OCI-LY3 (cell line): ENCODE data around the gene ARID2.

Experiments used
- H2AFZ ChIP-seq: fragments of 200-600, 300-600 bp; shearing (Covaris generic); 2 replicates; pipeline ENCODE4 v1.6.0; 2014; ENCODE audit warnings: antibody characterized with exemption, low read depth, low read length
- H3K27ac ChIP-seq: fragments of 200-600, 300-600 bp; sonication (generic); 2 replicates; pipeline ENCODE4 v1.5.1; 2014; ENCODE audit warnings: mild to moderate bottlenecking, low read length, moderate library complexity, mixed read lengths
- H3K27me3 ChIP-seq: fragments of 200-600, 300-600 bp; sonication (generic); 2 replicates; pipeline ENCODE4 v1.6.1; 2014; ENCODE audit warnings: low read depth, low read length, mixed read lengths
- H3K36me3 ChIP-seq: fragments of 200-600, 300-600 bp; sonication (generic); replicated peaks from 2 replicates; pipeline ENCODE3; 2014; ENCODE audit warnings: low read depth, low read length, mixed read lengths
- H3K4me1 ChIP-seq: fragments of 300-600, 200-600 bp; sonication (generic); 2 replicates; pipeline ENCODE4 v1.6.1; 2014; ENCODE audit warnings: low read length, mixed read lengths
- H3K4me2 ChIP-seq: fragments of 200-600, 300-600 bp; sonication (generic); 2 replicates; pipeline ENCODE4 v1.6.1; 2014; ENCODE audit warnings: low read length, mixed read lengths
- H3K4me3 ChIP-seq: fragments of 300-600, 200-600 bp; sonication (generic); 2 replicates; pipeline ENCODE4 v1.5.1; 2014; ENCODE audit warnings: antibody characterized with exemption, mild to moderate bottlenecking, low read length, moderate library complexity
- H3K79me2 ChIP-seq: fragments of 300-600, 200-600 bp; shearing (Covaris generic); 2 replicates; pipeline ENCODE4 v1.6.1; 2014; ENCODE audit warnings: mild to moderate bottlenecking, low read length, mixed read lengths
- H3K9ac ChIP-seq: fragments of 300-600, 200-600 bp; shearing (Covaris generic); 2 replicates; pipeline ENCODE4 v1.6.0; 2014; ENCODE audit warnings: mild to moderate bottlenecking, low read length, moderate library complexity
- H3K9me3 ChIP-seq: fragments of 200-600, 300-600 bp; shearing (Covaris generic); 2 replicates; pipeline ENCODE4 v1.6.1; 2014; ENCODE audit warnings: low read length, mixed read lengths; ENCODE audit not compliant: insufficient read depth
- H4K20me1 ChIP-seq: fragments of 200-600, 300-600 bp; sonication (generic); 2 replicates; pipeline ENCODE4 v1.6.1; 2016; ENCODE audit warnings: low read length, mixed read lengths; ENCODE audit not compliant: insufficient read depth
- CTCF ChIP-seq: fragments of 200-600, 300-600 bp; sonication (generic); IDR thresholded peaks from 2 replicates; pipeline ENCODE4 v1.5.1; 2014; ENCODE audit warnings: antibody characterized with exemption, low read length, low read depth
- EZH2phosphoT487 ChIP-seq: fragments of 200-600 bp; shearing (Covaris generic); IDR thresholded peaks from 2 replicates; pipeline ENCODE4 v1.6.1; 2018; ENCODE audit warnings: antibody characterized with exemption, mixed run types, low read depth

Gene ARID2

GRCh38 chr12:45708901-45709300 lies 20.6 kb upstream of the ARID2 start:
- no peaks in the 10 kb centered on the region for H3K9me3 ChIP-seq
- no peaks in the 10 kb centered on the region for H3K79me2 ChIP-seq
- H2AFZ ChIP-seq = no peak overlapping the region
- 0 out of 2 replicates have a peak, but pooled peaks cover 9% of the 10 kb centered on the region for H3K27me3 ChIP-seq
- H3K4me1 ChIP-seq = peaks cover 20% of the 10 kb centered on the region
- no peaks in the 10 kb centered on the region for H3K36me3 ChIP-seq
- H3K4me3 ChIP-seq = no peak overlapping the region
- TF ChIP-seq EZH2phosphoT487 (no peak), CTCF (no peak)
- no peaks in the 10 kb centered on the region for H4K20me1 ChIP-seq
- H3K27ac ChIP-seq = no peak overlapping the region
- no peak overlapping the region for H3K9ac ChIP-seq
- H3K4me2 ChIP-seq = no peak overlapping the region

GRCh38 chr12:45712319-45712718 lies 17.2 kb upstream of the ARID2 start:
- Histone ChIP-seq H3K36me3 (no peaks in the 10 kb centered on the region), H3K4me1 (peaks cover 18% of the 10 kb centered on the region), H3K4me3 (no peak overlapping the region), H4K20me1 (no peaks in the 10 kb centered on the region), H3K9me3 (no peaks in the 10 kb centered on the region), H3K79me2 (no peaks in the 10 kb centered on the region), H3K27ac (no peak overlapping the region), H2AFZ (no peak overlapping the region), H3K9ac (no peak overlapping the region), H3K27me3 (0 out of 2 replicates have a peak, but pooled peaks cover 15% of the 10 kb centered on the region), H3K4me2 (no peak overlapping the region)
- no peak for TF ChIP-seq EZH2phosphoT487
- no peak for TF ChIP-seq CTCF

GRCh38 chr12:45713078-45713477 lies 16.4 kb upstream of the ARID2 start:
- Histone ChIP-seq H3K27ac (no peak overlapping the region), H3K4me1 (peaks cover 12% of the 10 kb centered on the region)
- TF ChIP-seq CTCF (no peak), EZH2phosphoT487 (no peak)

GRCh38 chr12:45718306-45718705 lies 11.2 kb upstream of the ARID2 start:
- Histone ChIP-seq H4K20me1 (peaks cover 12% of the 10 kb centered on the region; the same call in 1 of the 2 replicates), H3K79me2 (peaks cover 23% of the 10 kb centered on the region)
- no peak for TF ChIP-seq EZH2phosphoT487
- no peak for TF ChIP-seq CTCF

More at GRCh38 chr12:45713078-45713477, 16.4 kb upstream of the ARID2 start:
- Histone ChIP-seq H3K9ac (no peak overlapping the region), H3K79me2 (no peaks in the 10 kb centered on the region), H4K20me1 (no peaks in the 10 kb centered on the region), H3K4me3 (no peak overlapping the region), H3K4me2 (no peak overlapping the region), H3K9me3 (no peaks in the 10 kb centered on the region), H2AFZ (no peak overlapping the region), H3K36me3 (no peaks in the 10 kb centered on the region), H3K27me3 (0 out of 2 replicates have a peak, but pooled peaks cover 15% of the 10 kb centered on the region)

More at GRCh38 chr12:45718306-45718705, 11.2 kb upstream of the ARID2 start:
- Histone ChIP-seq H3K9ac (no peak overlapping the region), H3K4me3 (no peak overlapping the region), H3K4me2 (no peak overlapping the region), H2AFZ (no peak overlapping the region), H3K27ac (no peak overlapping the region), H3K9me3 (no peaks in the 10 kb centered on the region), H3K4me1 (peaks cover 6% of the 10 kb centered on the region), H3K27me3 (0 out of 2 replicates have a peak, but pooled peaks cover 10% of the 10 kb centered on the region), H3K36me3 (no peaks in the 10 kb centered on the region)
